IPS-18a (cell line): ENCODE data around the gene OR51D1.

Experiments used
- H3K27ac ChIP-seq: one replicate; pipeline ENCODE4 v1.5.1; 2013; ENCODE audit warnings: low read length
- H3K27me3 ChIP-seq: one replicate; pipeline ENCODE4 v1.6.1; 2013; ENCODE audit warnings: mild to moderate bottlenecking, low read length; ENCODE audit not compliant: control insufficient read depth, insufficient read depth
- H3K36me3 ChIP-seq: one replicate; pipeline ENCODE4 v1.6.1; 2013; ENCODE audit warnings: low read depth, low read length; ENCODE audit not compliant: control insufficient read depth
- H3K4me1 ChIP-seq: one replicate; pipeline ENCODE4 v1.6.1; 2013; ENCODE audit warnings: low read depth, low read length; ENCODE audit not compliant: control insufficient read depth
- H3K4me3 ChIP-seq: one replicate; pipeline ENCODE4 v1.5.1; 2013; ENCODE audit warnings: low read length
- H3K9ac ChIP-seq: one replicate; pipeline ENCODE4 v1.6.1; 2013; ENCODE audit warnings: mild to moderate bottlenecking, low read length, moderate library complexity
- H3K9me3 ChIP-seq: one replicate; pipeline ENCODE4 v1.6.1; 2013; ENCODE audit warnings: low read depth, low read length; ENCODE audit not compliant: control insufficient read depth

OR51D1 gene

DNA sequence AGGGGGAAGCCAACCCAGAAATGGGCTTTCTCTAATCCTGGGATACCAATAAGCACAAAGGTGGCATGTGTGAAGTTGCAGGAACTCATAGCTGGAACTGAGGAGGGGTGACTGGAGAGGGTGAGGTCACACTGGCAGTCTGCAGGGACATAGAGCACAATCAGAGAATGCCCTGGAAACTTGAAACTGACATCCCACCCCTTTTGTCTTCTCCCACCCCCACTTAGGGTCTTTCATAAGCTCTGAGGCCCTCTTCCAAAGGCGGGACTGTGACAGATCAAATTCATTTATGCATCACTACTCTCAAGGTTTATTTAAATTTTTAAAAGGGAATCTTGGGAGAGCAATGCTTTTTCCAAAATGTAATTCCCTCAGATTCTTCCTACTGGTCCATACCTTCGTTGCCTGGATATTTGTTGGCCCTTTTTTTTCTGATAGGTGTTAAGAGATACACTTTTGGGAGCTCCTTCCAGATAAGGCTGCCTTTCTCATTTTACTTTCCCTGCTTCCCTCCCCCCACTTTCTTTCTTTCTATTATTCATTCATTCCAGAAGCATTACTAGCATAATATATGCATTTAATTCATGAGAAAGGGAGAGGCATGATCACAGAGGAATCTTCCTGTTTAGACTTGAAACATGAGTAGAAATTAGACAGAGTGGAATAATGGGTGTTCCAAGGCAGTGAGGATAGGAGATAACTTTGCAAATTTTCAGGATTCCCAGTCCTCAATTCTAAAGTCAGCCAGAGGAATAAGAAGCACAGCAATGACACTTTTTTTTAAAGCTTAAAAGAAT lies 45.5 kb downstream of the OR51D1 start:
- Histone ChIP-seq H3K9me3 (no peaks in the 10 kb centered on the region), H3K27ac (no peak overlapping the region), H3K4me1 (no peaks in the 10 kb centered on the region), H3K36me3 (no peaks in the 10 kb centered on the region), H3K4me3 (no peak overlapping the region), H3K9ac (no peak overlapping the region), H3K27me3 (no peaks in the 10 kb centered on the region)

DNA sequence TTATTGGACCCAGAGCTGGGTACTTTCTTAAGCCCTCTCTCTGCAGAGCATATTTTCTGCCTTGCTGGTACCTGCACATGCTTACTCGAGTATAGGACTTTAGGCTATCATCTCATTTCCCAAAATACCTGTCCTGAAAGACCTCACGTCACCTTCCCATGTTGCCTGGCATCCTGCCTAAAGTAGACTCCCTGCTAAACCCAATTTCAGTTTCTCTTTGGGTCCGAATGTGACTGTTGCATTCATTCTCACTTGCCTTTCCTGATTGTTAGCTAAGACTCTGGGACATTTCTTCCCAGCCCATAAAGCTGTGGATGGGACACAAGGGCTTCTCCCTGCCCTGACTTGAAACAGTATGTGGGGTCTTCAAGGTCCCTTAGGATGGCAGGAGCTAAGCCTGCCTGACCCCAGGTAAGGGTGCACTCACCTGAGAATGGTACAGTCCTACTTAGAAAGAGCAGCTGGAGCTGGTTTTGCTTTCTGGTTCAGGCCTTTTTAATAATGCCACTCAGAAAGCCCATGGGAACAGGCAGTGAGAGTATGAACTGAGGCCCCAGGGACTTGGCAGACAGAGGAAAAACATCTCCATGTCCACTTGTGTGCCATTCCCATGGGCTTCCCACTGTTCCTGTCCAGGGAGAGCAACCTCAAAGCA lies 47.5 kb downstream of the OR51D1 start:
- Histone ChIP-seq H3K9ac (no peak overlapping the region), H3K27me3 (no peaks in the 10 kb centered on the region), H3K9me3 (no peaks in the 10 kb centered on the region), H3K4me3 (no peak overlapping the region), H3K4me1 (no peaks in the 10 kb centered on the region), H3K27ac (no peak overlapping the region), H3K36me3 (no peaks in the 10 kb centered on the region)
